CD4-positive, alpha-beta T cell (primary cell): ENCODE results near the gene SPTBN1. TPM values are rescaled to one million over a fixed set of nuclear protein-coding genes. Genes with fewer than 3 reads are reported as not detected.

ENCODE experiments used
- ATAC-seq: fragments of 200-7000 bp; cut with Tn5 transposase; one replicate; pipeline ENCODE4 v1.10.0; 2022; ENCODE audit warnings: mild to moderate bottlenecking; ENCODE audit not compliant: poor library complexity
- CTCF ChIA-PET: fragments of 350-600 bp; sonication (Branson Sonifier 250); formaldehyde crosslinking; loops from one replicate; lab custom pipeline; 2021; ENCODE audit warnings: antibody characterized with exemption, inconsistent platforms; lab: Charles Lee
- POLR2A ChIA-PET: fragments of 350-600 bp; sonication (Branson Sonifier 250); formaldehyde crosslinking; loops from one replicate; lab custom pipeline; 2021; ENCODE audit warnings: antibody characterized with exemption, inconsistent platforms; lab: Charles Lee
- DNase-seq, 14 experiments: peaks; one replicate each; pipeline ENCODE4 v3.0.0-alpha.2; 2013 to 2020; ENCODE audit warnings: mixed read lengths in 2 of 14
- H3K27ac ChIP-seq, 2 donors: one replicate each; pipeline versions ENCODE4 v1.5.1 to v1.7.0; 2013; ENCODE audit warnings: low read length in 2 of 2, low read depth in 1 of 2, mild to moderate bottlenecking in 1 of 2
- H3K27me3 ChIP-seq, 2 experiments: 1 replicate in 1 of 2; 2 replicates in 1 of 2; pipeline versions ENCODE4 v1.6.1 to v1.7.0; 2013; ENCODE audit warnings: low read length in 2 of 2, control low read depth in 1 of 2, mild to moderate bottlenecking in 1 of 2, moderate library complexity in 1 of 2; ENCODE audit not compliant: insufficient read depth in 2 of 2, control insufficient read depth in 1 of 2
- H3K36me3 ChIP-seq: one replicate; pipeline ENCODE4 v1.6.1; 2013; ENCODE audit warnings: low read length, control low read depth; ENCODE audit not compliant: insufficient read depth
- H3K4me1 ChIP-seq: one replicate; pipeline ENCODE4 v1.6.1; 2013; ENCODE audit warnings: low read length, control low read depth; ENCODE audit not compliant: insufficient read depth
- H3K4me3 ChIP-seq: one replicate; pipeline ENCODE4 v1.5.1; 2013; ENCODE audit warnings: mild to moderate bottlenecking, low read length, moderate library complexity
- H3K9me3 ChIP-seq, 2 experiments: 1 replicate in 1 of 2; 2 replicates in 1 of 2; pipeline versions ENCODE4 v1.6.1 to v1.7.0; 2013; ENCODE audit warnings: low read length in 2 of 2, mild to moderate bottlenecking in 2 of 2, control low read depth in 1 of 2, moderate library complexity in 1 of 2; ENCODE audit not compliant: control insufficient read depth in 1 of 2, insufficient read depth in 1 of 2
- H3K27ac Mint-ChIP-seq: one replicate; pipeline ENCODE4 v1.8.0; 2020; ENCODE audit warnings: mixed read lengths
- H3K27me3 Mint-ChIP-seq: one replicate; pipeline ENCODE4 v1.8.0; 2021; ENCODE audit warnings: mixed read lengths
- H3K36me3 Mint-ChIP-seq: one replicate; pipeline ENCODE4 v1.8.0; 2021; ENCODE audit warnings: low read depth, mixed read lengths
- H3K4me1 Mint-ChIP-seq: one replicate; pipeline ENCODE4 v1.8.0; 2021; ENCODE audit warnings: low read depth, mixed read lengths
- H3K4me3 Mint-ChIP-seq: one replicate; pipeline ENCODE4 v1.8.0; 2020; ENCODE audit warnings: mild to moderate bottlenecking, mixed read lengths
- H3K9me3 Mint-ChIP-seq: one replicate; pipeline ENCODE4 v1.8.0; 2020; ENCODE audit warnings: mixed read lengths
- CTCF ChIP-seq: fragments of 200-600 bp; IDR thresholded peaks from one replicate; pipeline ENCODE4 v1.8.0; 2022; ENCODE audit warnings: antibody characterized with exemption, mild to moderate bottlenecking
- intact Hi-C, 2 experiments: fragments of 100-400 bp; cut with DNase I in 1 of 2; cut with micrococcal nuclease in 1 of 2; formaldehyde crosslinking; loops; one replicate each; pipeline versions ENCODE4 v1.15.1 to v1.9.0; 2023 to 2025; cut with DNase I, micrococcal nuclease
- total RNA-seq, 174 experiments: library from RNA in 2 of 174; stranded (reverse) in 2 of 174; gene quantifications; one replicate each; pipeline ENCODE4 v1.2.3 and lab custom pipeline; 2021 to 2026

The SPTBN1 gene
- total RNA-seq, 2 experiments from 2014 or later = 156 to 166 TPM

- no peaks in the 10 kb centered on the region for H3K9me3 Mint-ChIP-seq
- ChIA-PET CTCF (no interaction called here), POLR2A (no interaction called here)
- Histone ChIP-seq H3K27me3 (peaks cover 0 to 4% of the 10 kb centered on the region in 2 experiments), H3K4me1 (no peaks in the 10 kb centered on the region), H3K9me3 (no peaks in the 10 kb centered on the region), H3K4me3 (no peak overlapping the region), H3K27ac (no peak overlapping the region), H3K36me3 (no peaks in the 10 kb centered on the region)
- no peaks in the 10 kb centered on the region for H3K36me3 Mint-ChIP-seq
- no peaks in the 10 kb centered on the region for H3K4me1 Mint-ChIP-seq
- intact Hi-C loops = loop anchor here in 1 of 2 experiments (2.0 kb wide), 1 partner anchor 49 kb away; no protein-coding TSS in a partner anchor
- no peak for ATAC-seq
- H3K27me3 Mint-ChIP-seq = no peaks in the 10 kb centered on the region
- H3K27ac Mint-ChIP-seq = no peak overlapping the region
- no peak for TF ChIP-seq CTCF
- DNase-seq = no peak
- H3K4me3 Mint-ChIP-seq = no peak overlapping the region
These were observed 20.6 kb upstream of the SPTBN1 start for GRCh38 chr2:54435325-54436226.

GRCh38 chr2:54437588-54437987 lies 18.5 kb upstream of the SPTBN1 start:
- intact Hi-C loops = loop anchor here in 1 of 2 experiments (2.0 kb wide), 1 partner anchor 47 kb away; no protein-coding TSS in a partner anchor
- Histone ChIP-seq H3K27ac (no peak overlapping the region), H3K27me3 (peaks cover 0 to 4% of the 10 kb centered on the region in 2 experiments), H3K9me3 (no peaks in the 10 kb centered on the region), H3K4me1 (no peaks in the 10 kb centered on the region), H3K36me3 (no peaks in the 10 kb centered on the region), H3K4me3 (no peak overlapping the region)
- DNase-seq = no peak
- TF ChIP-seq CTCF = no peak
- no peak overlapping the region for H3K27ac Mint-ChIP-seq
- no peaks in the 10 kb centered on the region for H3K27me3 Mint-ChIP-seq
- ChIA-PET POLR2A (no interaction called here), CTCF (interaction anchor here (1.0 kb wide), 1 partner anchor 9 kb away, joined by 4 read pairs; no protein-coding TSS in a partner anchor)
- no peak for ATAC-seq
- H3K4me1 Mint-ChIP-seq = no peaks in the 10 kb centered on the region
- H3K36me3 Mint-ChIP-seq = no peaks in the 10 kb centered on the region
- no peaks in the 10 kb centered on the region for H3K9me3 Mint-ChIP-seq
- H3K4me3 Mint-ChIP-seq = no peak overlapping the region

GRCh38 chr2:54438271-54438670 lies 17.9 kb upstream of the SPTBN1 start:
- no peaks in the 10 kb centered on the region for H3K4me1 Mint-ChIP-seq
- H3K4me1 ChIP-seq = no peaks in the 10 kb centered on the region
- H3K27ac ChIP-seq = no peak overlapping the region
- no peak for DNase-seq
- no peaks in the 10 kb centered on the region for H3K36me3 Mint-ChIP-seq
- H3K4me3 Mint-ChIP-seq = no peak overlapping the region
- H3K27me3 Mint-ChIP-seq = no peaks in the 10 kb centered on the region
- CTCF ChIA-PET = no interaction called here
- H3K27me3 ChIP-seq = peaks cover under 1 to 4% of the 10 kb centered on the region in 2 experiments
- POLR2A ChIA-PET = no interaction called here
- H3K27ac Mint-ChIP-seq = no peak overlapping the region
- no peak for TF ChIP-seq CTCF
- no peak for ATAC-seq
- intact Hi-C loops = no loop called here
- no peaks in the 10 kb centered on the region for H3K36me3 ChIP-seq
- H3K9me3 ChIP-seq = no peaks in the 10 kb centered on the region
- no peaks in the 10 kb centered on the region for H3K9me3 Mint-ChIP-seq
- no peak overlapping the region for H3K4me3 ChIP-seq
